T-helper 2 cell treated with Interferon-gamma antibody and Interleukin-4, amounts not matched to agents 100 ng/mL and 5 ng/mL, for 36 hours (primary cell): ENCODE measurements around the gene CLSTN2. TPM values are rescaled to one million over a fixed set of nuclear protein-coding genes. Genes with fewer than 3 reads are reported as not detected.

Experiments
- intact Hi-C: fragments of 100-400 bp; cut with micrococcal nuclease; formaldehyde crosslinking; loops from one replicate; pipeline ENCODE4 v1.15.1; 2023
- total RNA-seq: library from RNA; stranded (reverse); gene quantifications from 2 replicates; pipeline ENCODE4 v1.2.3, GENCODE V29; 2022

CLSTN2 gene
- total RNA-seq, 1 donor from 2014 or later = not detected

DNA sequence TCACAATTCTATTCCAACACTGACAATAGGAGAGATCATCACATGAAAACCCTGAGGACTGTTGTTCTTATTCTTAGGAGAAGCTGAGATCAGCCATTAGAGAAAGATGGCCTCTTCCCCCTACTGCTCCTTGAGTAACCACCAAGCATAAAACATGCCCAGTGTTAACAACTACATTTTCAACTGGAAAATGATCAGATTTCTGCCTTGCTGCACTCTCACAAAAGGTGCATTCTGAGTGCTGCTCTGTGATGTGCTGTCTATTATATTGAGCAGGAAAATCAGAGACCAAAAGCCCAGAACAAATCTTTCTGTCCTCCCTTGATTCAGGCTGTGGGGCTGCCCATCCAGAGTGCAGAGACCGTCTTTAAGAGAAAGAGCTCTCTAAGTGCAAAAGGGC is 438.2 kb downstream of the CLSTN2 start:
- intact Hi-C loops = no loop called here

DNA sequence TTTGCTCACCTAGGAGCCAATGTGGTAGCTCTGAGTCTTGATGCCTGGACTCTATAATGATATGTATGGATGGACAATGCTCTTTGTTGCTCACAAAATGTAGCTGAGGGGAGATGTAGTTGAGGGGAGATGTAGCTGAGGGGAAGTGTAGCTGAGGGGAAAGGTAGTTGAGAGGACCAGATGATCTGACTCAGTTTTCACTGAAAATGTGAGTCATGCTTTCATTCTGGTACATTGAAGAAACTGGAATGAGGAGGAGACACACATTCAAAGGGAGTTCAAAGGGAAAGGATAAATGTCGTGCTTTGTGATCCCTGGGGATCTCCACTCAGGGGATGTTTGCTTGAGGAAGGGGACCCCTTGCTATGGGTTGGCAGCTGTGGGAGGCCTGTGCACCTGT is 440.0 kb downstream of the CLSTN2 start:
- intact Hi-C loops = no loop called here

DNA sequence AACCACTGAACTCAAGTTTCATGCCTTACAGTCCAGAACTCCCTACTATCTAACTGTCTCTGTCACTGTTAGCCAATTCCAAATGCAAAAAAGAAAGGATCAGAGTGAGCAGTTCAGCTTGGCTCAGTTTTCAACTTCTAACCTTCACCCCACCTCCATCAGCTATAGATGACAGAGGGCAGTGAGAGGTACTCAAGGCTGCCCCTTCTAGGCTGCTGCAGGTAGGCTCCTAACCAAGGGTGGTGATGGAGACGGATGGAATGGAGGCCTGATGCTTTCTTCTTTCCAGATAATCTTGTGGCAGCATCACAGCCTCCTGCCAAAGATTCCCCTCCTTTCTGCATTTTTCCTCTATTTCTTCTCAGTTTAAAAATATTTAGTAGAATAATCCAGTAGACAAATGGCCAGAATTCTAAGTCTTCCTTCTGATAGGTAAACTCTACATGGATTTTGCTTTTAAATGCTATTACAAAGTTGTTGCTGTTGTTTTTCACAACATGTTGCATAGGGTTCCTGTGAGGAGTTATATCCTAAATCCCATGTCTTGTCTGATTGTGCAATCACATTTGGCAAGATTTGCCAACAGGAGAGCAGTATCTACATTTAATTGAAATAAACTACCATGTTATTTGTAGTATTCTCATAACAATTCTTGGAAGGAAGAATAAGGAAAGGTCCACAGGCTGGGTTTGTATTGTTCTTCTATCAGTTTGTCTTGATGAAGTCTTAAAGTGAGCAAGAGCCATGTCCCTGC is 441.3 kb downstream of the CLSTN2 start:
- intact Hi-C loops = no loop called here

DNA sequence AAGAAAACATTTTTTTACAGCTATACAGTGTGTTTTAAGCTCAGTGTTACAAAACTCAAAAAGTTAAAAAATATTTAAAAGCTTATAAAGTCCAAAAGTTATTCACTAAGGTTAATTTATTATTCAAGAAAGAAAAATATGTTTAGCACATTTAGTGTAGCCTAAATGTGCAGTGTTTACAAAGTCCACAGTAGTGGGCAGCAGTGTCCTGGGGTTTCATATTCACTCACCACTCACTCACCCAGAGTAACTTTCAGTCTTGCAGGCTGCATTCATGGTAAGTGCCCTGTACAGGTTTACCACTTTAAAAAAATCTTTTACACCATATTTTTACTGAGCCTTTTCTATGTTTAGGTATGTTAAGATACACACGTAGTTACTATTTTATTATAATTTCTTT is 442.7 kb downstream of the CLSTN2 start:
- intact Hi-C loops = no loop called here

DNA sequence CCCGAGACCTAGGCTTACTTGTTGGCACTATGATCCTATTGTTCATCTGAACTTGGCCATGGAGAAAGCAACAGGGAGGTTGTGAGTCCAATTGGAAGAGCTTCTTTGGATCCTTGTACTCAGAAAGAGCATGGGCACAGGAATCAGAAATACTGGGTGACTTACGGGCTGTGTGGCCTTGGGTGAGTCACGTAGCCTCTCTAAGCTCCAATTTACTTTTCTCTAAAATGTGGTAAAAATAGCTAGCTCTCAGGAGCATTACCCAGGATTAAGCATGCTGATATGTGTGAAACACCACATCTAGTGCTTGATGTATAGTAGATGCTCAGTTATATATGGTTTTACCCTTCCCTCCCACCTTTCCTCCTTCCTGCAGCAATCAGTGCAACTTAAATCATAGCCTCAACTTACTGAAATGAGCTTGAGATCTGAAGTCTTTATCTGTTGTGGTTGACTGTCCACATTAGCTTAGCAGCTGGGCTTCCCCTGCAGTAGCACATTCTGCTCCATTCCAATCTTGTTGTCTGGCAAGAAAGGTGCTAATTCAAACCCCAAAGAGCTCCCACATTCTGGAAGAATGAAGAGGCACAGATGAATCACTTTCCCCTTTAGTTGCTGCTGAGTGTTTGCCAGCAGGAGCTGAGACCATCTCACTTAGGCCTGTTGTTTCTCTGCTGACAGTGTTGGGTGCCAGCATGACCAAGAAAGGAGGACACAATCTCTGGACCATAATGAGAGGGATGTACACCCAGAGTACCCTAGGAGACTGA is 443.8 kb downstream of the CLSTN2 start:
- intact Hi-C loops = no loop called here

DNA sequence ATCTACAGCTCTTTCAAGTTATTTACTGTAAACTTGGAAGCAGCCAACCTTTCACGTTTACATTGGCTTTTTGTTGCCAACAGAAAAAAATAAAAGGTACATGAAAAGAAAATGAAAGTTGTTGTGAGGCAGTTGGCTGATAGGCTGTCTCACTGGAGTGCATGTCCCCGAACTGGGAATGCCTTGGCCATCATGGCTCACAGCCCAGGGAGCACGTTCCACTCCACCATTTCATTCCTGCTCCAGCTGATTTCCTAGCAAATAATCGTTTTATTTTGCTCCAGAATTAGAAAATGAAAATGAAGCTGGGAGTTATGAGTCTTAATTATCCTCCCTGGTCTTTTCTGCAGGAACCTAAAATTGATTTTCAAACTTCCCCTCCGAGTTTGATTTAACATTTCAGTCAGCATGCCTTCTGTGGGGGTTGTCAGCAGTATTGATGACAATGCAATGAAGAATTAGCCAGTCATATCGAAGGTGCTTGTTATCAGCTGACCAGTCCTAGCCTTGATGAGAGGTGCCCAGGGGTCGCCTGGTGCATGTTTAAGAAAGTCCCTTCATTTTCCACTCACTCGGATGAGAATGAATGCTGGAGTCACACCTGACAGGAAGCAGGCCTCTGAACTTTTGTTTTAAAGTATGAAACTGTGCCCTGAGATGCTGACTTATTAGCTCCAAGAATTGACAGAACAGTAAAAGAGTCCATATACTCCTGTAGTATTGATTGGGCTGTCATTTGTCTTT is 449.2 kb downstream of the CLSTN2 start:
- intact Hi-C loops = no loop called here

DNA sequence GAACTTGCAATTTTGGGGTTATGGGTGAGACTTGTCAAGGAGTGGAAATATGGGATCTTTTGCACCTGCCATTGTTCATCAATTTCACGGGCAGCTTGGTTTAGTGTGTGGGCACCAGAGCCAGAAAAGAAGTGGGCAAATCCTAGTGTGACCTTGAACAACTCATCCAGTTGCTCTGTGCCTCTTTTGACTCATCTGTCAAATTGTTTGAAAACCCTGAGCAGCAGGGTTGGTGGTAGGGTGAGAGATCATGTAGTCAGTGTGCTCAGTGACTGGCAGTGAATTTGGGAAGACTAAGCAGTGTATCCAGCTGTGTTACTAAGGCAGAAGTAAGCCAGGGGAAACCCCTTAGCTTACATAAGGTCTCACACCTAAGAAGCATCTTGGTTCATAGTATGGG is 449.9 kb downstream of the CLSTN2 start:
- intact Hi-C loops = no loop called here

DNA sequence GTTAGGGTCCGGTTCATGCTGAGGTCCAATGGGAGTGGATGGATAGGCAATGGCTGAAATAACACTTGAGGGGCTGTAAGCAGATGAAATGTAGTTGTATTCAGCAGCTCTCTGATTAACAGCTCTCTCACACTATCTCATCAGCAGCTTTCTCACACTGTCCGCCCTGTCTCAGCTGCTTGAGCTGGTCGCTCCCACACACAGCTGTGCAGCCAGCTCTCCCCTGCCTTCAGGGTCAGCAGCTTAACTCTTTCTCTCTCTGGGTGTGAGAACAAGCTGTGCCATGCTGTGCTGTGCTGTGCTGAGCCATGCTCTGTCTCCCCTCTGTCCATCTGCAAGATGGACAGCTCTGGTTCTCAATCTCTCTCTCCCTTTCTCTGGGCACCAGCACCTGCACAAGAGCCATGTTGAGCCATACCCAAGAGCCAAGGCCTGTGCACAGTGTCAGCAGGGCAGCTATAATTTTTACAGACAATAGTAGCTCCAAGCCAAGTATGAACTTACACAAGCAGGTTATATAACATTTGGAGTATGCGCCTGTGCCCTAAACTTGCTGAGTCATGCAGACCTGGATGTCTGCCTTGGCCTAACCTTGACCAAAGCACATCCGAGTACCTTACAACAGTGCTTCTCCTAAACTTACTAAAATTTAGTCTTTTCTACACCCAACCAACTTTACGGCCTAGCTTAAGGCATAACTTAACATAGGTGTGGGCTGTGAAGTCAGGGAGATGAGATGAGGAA is 451.5 kb downstream of the CLSTN2 start:
- intact Hi-C loops = no loop called here

DNA sequence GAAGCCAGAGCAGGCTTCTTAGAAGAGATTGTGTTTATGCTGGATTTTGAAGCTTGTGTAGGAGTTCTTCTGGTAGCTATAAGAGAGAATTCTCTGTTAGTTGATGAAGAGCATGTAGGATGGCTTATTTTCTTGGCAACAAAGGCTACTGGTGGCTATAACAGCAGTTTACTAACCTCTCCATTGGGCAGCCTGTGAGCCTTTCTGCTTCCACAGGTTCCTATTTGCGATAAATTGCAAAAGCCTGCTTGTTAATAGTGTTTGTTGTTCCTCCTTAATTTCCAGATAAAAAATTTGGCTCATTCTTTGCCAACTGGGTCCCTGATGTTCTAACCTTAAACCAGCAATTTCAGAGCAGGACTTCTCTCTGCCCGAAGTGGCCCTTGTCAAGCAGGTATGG is 452.3 kb downstream of the CLSTN2 start:
- intact Hi-C loops = no loop called here

DNA sequence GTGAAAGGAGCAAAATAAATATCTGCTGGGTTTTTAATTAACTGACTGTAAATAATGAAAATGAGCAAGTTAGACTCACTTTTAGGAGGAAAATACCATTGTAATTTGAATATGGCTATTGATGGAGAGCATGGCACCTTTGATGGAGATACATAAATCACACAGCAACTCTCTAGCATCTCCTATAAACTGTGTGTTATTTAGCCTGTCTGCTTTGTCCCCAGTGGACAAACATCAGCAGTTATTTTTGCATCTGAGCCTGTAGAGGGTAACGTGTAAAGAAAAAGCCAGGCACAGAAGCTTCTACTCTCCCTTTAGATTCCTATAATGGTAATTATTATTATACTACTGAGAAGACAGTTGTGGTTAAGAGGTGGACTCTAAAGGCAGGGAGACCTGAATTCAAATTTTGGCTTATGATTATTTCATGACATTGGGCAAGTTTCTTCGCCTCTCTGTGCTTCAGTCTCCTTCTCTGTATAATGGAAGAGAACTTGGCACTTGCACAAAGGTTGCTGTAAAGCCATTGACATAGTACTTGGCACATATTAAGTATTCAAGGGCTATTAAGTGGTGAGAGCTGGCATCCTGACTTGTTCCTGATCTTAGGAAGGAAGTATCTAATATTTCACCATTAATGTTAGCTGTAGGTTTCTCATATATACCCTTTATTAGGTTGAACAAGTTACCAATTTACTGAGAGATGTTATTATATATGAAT is 453.4 kb downstream of the CLSTN2 start:
- intact Hi-C loops = no loop called here

DNA sequence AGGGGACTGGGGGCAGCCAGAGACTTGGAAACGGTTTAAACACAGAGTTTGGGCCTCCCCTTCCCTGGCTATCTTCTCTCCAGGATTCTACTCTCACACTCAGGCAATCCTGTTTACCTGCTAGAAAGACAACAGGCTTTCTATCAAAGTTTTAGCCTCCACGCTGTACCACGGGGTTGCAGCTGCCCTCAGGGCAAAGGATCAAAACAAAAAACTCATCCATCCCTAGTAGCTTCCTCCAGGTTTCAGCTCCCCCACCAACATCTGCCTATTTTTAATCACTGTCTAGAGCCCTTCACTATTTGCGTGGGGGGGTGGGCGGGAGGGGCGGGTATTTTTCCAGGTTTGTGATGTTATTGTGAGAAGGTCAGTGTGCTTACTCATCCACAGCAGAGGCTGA is 456.1 kb downstream of the CLSTN2 start:
- intact Hi-C loops = no loop called here

DNA sequence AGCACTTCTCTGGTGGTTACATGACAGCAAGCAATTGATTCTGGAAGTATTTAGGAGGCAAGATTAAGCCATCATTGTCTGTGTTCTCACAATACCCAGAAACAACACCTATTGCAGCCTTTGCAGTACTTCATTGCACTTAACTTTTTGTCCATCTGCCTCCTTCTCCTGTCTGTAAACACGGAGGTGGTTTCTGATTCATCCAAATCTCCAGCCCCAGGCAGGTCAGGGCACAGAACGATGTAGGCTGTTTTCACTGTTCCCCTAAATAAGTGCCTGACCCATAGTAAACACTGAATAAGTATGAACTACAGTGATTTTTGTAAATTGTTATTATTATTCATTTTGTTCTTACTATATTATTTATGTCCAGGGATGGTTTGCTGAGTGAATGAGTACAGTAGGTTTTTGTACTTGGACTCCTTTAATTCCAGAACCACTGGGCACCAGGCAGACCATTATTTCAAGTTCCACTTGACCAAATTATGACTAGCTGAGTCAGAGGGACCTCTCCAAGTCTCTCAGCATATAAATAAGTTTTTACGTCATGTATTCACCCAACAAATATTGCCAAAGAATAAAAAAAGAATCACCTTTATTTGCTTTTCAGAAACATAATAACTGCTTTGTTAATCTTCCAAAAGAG is 459.6 kb downstream of the CLSTN2 start:
- intact Hi-C loops = no loop called here

DNA sequence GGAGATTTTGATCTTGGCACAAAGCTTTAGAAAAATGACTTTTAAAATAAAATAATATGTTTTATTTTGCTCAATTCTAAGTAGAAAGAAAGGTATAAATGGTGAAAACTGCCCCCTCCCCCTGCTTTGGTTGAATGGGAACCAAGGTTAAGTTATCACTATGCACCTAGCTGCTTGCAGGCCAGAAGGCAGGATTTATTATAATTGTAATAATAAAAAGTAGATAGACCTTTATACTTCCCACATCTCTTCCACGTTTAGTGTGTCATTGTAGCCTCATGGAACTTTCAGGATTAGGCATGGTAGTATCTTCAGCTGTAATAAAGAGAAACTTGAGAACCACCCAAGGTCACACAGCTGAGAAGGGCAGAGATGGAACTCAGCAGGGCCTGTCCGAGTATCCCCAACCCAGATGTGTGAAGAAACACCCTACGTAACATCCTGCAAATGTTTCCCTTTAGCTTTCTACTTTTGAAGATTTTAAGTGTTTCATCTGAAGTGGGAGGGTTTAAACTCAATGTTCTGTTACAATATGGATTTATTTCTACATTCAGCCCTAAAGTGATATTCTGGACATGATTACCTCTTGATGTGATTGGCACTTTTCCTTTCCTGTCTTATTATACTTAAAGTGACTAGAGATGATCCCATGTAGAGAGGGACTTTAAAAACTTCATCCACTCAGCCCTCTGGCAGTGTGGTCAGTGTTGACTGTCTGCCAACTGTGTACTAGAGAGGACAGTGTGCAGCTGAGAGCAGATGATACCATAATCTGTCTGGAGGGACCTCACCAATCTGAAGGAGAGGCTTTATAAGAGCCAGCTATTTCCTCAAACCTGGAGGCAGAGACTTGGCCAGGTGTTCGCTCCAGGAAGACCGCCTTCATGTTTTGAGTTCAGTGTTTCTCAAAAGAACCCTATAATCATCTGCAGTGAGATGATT is 460.4 kb downstream of the CLSTN2 start:
- intact Hi-C loops = no loop called here

DNA sequence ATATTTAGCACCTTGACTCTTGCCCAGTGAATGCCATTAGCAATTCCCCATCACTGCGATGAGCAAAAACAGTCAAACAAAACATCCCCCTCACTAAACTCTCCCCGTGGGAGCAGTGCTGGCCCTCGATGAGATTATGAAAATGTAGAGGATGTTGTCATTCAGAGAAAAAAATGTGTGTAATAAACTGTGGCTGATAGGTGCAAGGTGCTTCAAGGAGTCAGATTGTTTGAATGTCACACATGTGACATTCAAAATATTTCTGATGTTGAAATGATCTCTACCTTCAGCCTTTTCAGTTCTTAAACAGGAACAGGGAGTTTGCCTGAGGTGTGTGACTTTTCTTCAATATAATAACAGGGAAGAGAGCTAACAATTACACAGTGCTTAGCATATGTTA is 461.1 kb downstream of the CLSTN2 start:
- intact Hi-C loops = no loop called here

DNA sequence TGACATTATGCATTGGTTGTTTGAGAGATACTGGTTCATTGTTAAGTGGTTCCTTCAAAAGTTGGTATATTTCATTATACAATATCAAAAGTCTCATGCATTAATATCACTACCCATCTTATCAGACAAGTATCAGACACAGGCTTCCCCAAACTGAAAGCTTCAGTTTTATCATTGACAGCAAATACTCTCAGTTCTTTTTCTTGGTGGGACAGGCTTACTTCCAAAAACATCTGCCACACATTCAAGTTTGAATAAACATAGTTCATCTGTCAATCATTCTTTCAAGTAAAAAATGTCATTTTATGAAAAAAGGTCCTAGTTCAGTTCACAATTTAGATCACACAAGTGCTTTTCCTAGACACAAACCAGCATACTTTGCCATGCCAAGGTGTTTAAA is 462.9 kb downstream of the CLSTN2 start:
- intact Hi-C loops = no loop called here

DNA sequence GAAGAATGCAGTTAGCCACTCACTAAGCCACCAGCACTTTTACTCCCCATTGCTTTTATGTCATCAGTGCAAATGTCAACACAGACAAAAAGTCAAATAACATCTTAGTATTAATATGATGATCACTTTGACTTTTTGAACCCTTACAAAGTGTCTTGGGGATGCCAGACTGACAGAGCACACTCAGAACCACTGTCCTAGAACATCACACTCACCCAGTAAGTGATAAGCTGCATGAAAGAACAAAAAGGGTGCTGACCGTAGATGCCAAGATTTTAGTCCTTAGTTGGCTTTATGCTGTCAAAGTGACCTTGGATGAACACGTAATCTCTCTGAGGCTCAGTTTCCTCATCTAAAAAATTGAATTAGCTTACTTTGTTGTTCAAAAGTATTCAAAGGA is 463.4 kb downstream of the CLSTN2 start:
- intact Hi-C loops = no loop called here

DNA sequence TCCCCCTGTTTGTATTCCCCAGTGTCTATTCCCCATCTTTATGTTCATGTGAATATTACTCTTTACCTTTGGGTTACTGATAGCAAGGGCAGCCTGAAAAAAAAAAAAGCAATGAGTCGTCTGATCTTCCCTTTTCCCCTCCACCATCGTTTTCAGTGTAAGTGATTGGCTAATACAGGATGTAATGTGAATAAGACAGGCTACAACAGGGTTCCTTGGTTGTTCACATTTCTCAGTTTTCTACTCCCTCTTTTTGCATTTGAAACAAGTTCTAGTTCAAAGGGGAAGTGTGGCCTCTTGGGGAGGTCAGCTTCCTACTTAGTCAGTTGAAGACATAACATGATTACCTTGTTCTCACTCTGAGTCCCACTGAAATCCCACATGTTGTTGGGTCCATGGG is 464.9 kb downstream of the CLSTN2 start:
- intact Hi-C loops = no loop called here

DNA sequence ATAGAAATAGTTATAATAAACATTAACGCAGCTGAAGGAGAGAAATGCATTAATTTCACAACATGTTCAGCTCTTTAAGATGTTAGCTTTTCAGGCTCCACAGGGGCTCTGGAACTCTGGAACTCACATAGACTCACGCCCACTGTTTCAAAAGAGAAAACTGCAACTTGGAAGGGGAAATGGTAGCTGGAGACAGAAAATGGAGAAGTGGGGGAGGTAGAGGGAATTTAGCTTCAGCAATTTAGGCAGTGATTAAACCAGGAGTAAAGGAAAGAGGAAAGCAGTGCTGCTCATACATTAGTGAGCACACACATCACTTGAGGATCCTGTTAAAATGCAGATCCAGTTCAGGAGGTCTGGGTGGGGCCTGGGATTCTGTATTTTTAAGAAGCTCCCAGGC is 468.1 kb downstream of the CLSTN2 start:
- intact Hi-C loops = no loop called here

DNA sequence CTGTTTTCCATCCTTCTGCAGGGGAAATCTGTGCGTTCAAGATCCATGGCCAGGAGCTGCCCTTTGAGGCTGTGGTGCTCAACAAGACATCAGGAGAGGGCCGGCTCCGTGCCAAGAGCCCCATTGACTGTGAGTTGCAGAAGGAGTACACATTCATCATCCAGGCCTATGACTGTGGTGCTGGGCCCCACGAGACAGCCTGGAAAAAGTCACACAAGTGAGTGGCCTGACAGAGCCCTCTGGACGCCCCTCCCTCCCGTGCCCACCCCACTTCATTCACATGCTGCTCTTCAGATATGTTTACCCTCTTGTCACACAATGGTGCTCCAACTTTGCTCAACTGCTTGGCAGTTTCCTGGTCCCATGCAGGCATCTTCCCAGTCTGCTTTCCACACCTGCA is 468.6 kb downstream of the CLSTN2 start:
- intact Hi-C loops = no loop called here
